Type B pancreatic cell (in vitro differentiated cells): ENCODE results near the gene HELZ2. TPM values are rescaled to one million over a fixed set of nuclear protein-coding genes. Genes with fewer than 3 reads are reported as not detected.

Experiments
- DNase-seq: peaks from one replicate; pipeline ENCODE4 v3.0.0; 2021; ENCODE audit warnings: mixed read lengths; ENCODE audit not compliant: unreplicated experiment; ENCODE audit errors: extremely low spot score
- H3K27ac Mint-ChIP-seq: 2 replicates; pipeline ENCODE4 v1.8.0; 2021; ENCODE audit warnings: mild to moderate bottlenecking, mixed read lengths
- H3K27me3 Mint-ChIP-seq: 2 replicates; pipeline ENCODE4 v1.8.0; 2021; ENCODE audit warnings: mixed read lengths
- H3K36me3 Mint-ChIP-seq: 2 replicates; pipeline ENCODE4 v1.8.0; 2021; ENCODE audit warnings: mixed read lengths
- H3K4me1 Mint-ChIP-seq: one replicate; pipeline ENCODE4 v1.8.0; 2021; ENCODE audit warnings: mixed read lengths; ENCODE audit not compliant: unreplicated experiment
- H3K4me3 Mint-ChIP-seq: 2 replicates; pipeline ENCODE4 v1.8.0; 2021; ENCODE audit warnings: mild to moderate bottlenecking, mixed read lengths
- H3K9me3 Mint-ChIP-seq: 2 replicates; pipeline ENCODE4 v1.8.0; 2021; ENCODE audit warnings: mixed read lengths
- CTCF ChIP-seq: fragments of 200-600 bp; sonication (generic); conservative IDR thresholded peaks from 2 replicates; pipeline ENCODE4 v1.5.0; 2021; ENCODE audit warnings: antibody characterized with exemption, mild to moderate bottlenecking
- total RNA-seq: library from RNA; stranded (reverse); gene quantifications from 2 replicates; pipeline ENCODE4 v1.2.1, GENCODE V29; 2021; ENCODE audit warnings: low replicate concordance

HELZ2 gene
- total RNA-seq, 1 donor from 2014 or later: 24.2 TPM

GRCh38 chr20:63537525-63538203 is 36.4 kb downstream of the HELZ2 start:
- peak; percentile 99 for TF ChIP-seq CTCF
- Mint-ChIP-seq H3K27ac (peak overlapping the region; percentile 39), H3K9me3 (no peaks in the 10 kb centered on the region), H3K4me3 (peak overlapping the region; percentile 41), H3K27me3 (no peaks in the 10 kb centered on the region), H3K36me3 (no peaks in the 10 kb centered on the region), H3K4me1 (peaks cover 3% of the 10 kb centered on the region)
- no peak for DNase-seq

- no peak for DNase-seq
- no peaks in the 10 kb centered on the region for H3K27me3 Mint-ChIP-seq
- peak within 1 kb of the TSS; percentile 41 for H3K4me3 Mint-ChIP-seq
- no peak for TF ChIP-seq CTCF
- no peaks in the 10 kb centered on the region for H3K36me3 Mint-ChIP-seq
- no peaks in the 10 kb centered on the region for H3K9me3 Mint-ChIP-seq
- H3K4me1 Mint-ChIP-seq: peaks cover 5% of the 10 kb centered on the region
- peak within 1 kb of the TSS; percentile 61 for H3K27ac Mint-ChIP-seq
Measured at GRCh38 chr20:63536997-63537524, 37.0 kb downstream of the HELZ2 start, which contains the start of gene PTK6. TSS of gene PTK6 (minus strand) at chr20:63537376. CDS start at chr20:63537314, 62 bp downstream.

- Mint-ChIP-seq H3K36me3 (no peaks in the 10 kb centered on the region), H3K4me3 (peak overlapping the region; percentile 20), H3K9me3 (no peaks in the 10 kb centered on the region), H3K4me1 (peaks cover 8% of the 10 kb centered on the region), H3K27me3 (no peaks in the 10 kb centered on the region), H3K27ac (peak overlapping the region; percentile 61)
- DNase-seq: no peak
- no peak for TF ChIP-seq CTCF
Measured at GRCh38 chr20:63536241-63536977, 37.6 kb downstream of the HELZ2 start.

- H3K4me1 Mint-ChIP-seq: peaks cover 8% of the 10 kb centered on the region
- DNase-seq: no peak
- no peak overlapping the region for H3K4me3 Mint-ChIP-seq
- no peak overlapping the region for H3K27ac Mint-ChIP-seq
- no peak for TF ChIP-seq CTCF
- H3K9me3 Mint-ChIP-seq: no peaks in the 10 kb centered on the region
- H3K27me3 Mint-ChIP-seq: no peaks in the 10 kb centered on the region
- no peaks in the 10 kb centered on the region for H3K36me3 Mint-ChIP-seq
Measured at GRCh38 chr20:63534831-63535651, 39.0 kb downstream of the HELZ2 start.

- TF ChIP-seq CTCF: no peak
- no peak overlapping the region for H3K27ac Mint-ChIP-seq
- H3K4me1 Mint-ChIP-seq: peaks cover 8% of the 10 kb centered on the region
- H3K4me3 Mint-ChIP-seq: no peak overlapping the region
- no peaks in the 10 kb centered on the region for H3K36me3 Mint-ChIP-seq
- no peak for DNase-seq
- no peaks in the 10 kb centered on the region for H3K9me3 Mint-ChIP-seq
- no peaks in the 10 kb centered on the region for H3K27me3 Mint-ChIP-seq
Measured at GRCh38 chr20:63534427-63534830, 39.6 kb downstream of the HELZ2 start.
